ENCODE results near the gene AK6.

AK6 gene

DNA sequence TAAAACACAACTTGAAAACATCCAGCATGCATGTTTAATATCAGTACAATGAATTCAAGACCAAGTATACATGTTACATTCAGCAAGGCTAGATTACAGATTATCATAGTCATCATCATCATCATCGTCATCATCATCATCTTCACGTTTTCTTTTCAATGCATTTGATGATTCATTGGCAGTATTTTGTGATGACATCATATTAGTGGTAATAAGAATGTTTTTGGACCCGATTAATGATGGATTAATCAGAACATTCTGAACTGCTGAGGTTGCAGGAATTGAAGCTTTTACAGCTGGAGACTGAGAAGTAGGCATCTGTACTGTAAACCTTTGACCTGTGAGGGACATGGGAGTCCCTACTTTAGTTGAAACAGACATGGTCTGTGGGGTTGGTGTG is 4.5 kb downstream of the AK6 start:
- H3K27ac ChIP-seq = no peak overlapping the region
- TF ChIP-seq, protein P1, sequence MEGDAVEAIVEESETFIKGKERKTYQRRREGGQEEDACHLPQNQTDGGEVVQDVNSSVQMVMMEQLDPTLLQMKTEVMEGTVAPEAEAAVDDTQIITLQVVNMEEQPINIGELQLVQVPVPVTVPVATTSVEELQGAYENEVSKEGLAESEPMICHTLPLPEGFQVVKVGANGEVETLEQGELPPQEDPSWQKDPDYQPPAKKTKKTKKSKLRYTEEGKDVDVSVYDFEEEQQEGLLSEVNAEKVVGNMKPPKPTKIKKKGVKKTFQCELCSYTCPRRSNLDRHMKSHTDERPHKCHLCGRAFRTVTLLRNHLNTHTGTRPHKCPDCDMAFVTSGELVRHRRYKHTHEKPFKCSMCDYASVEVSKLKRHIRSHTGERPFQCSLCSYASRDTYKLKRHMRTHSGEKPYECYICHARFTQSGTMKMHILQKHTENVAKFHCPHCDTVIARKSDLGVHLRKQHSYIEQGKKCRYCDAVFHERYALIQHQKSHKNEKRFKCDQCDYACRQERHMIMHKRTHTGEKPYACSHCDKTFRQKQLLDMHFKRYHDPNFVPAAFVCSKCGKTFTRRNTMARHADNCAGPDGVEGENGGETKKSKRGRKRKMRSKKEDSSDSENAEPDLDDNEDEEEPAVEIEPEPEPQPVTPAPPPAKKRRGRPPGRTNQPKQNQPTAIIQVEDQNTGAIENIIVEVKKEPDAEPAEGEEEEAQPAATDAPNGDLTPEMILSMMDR (IDR thresholded peaks at IDR 0.05) = no peak

DNA sequence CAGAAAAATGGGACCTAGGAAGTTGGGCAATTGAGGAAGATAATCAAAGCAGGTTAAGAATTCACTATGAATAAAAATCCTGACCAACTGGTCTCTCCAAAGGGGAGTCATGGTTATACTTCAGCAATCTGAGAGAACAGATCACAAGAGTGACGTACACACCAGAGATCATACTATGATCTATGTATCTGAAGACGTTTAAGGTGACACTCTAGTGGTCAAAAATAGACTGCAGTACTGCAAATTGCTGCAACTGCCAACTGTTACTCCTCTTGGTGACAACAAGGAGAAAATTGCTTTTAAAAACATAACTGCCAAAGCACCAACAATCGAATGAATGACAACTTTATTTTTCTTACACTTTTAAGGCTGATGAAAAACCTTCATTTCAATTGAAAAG is 4.9 kb downstream of the AK6 start:
- Histone ChIP-seq H3K27ac (no peak overlapping the region), H3K4me3 (no peak overlapping the region)
- no peak for DNase-seq (ENCODE audit: low spot score)
- TF ChIP-seq, protein P1 (IDR thresholded peaks at IDR 0.05) = no peak

More for the DNA sequence above, 4.5 kb downstream of the AK6 start:
- DNase-seq (ENCODE audit: low spot score) = no peak
- no peak overlapping the region for H3K4me3 ChIP-seq

DNA sequence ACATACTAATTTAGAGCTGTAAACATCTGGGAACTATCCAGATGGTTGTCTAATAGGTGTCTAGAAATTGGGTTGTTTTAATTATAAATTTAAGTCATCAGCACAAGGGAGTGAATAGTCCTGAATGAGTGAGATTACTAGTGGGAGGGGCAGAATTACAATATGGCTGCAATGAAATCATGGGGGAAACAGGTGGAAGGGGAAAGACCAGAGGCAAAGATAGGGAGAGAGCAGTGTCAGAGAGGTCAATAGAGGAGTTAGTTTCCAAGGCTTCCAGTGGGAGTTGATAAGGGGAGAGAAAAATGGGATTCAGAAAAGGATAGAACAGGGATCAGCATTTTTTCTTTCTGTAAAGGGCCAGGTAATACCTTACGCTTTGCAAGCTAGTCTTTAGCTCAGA is 8.9 kb downstream of the AK6 start:
- TF ChIP-seq, protein P1 (IDR thresholded peaks at IDR 0.05) = no peak
- DNase-seq (ENCODE audit: low spot score) = no peak
- no peak overlapping the region for H3K4me3 ChIP-seq
- no peak overlapping the region for H3K27ac ChIP-seq

DNA sequence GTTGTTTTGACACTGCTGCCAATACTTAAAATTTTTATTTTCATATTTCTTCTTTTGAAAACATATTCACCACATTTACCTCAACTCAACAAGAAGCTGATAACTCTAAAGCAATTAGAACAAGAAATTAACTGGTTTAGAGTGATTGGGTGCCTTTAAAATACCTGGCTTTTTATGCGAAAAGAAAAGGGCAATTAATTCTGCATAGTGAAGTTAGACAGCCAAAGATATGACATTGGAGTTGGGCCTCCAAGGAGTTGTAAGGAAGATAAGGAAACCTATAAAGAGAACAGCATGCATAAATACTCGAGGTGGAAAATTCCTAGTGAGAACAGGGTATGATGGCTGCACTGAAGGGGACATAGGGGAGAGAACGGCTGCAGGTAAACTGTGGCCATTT is 9.6 kb downstream of the AK6 start:
- H3K27ac ChIP-seq = no peak overlapping the region
- no peak for DNase-seq (ENCODE audit: low spot score)
- H3K4me3 ChIP-seq = no peak overlapping the region
- TF ChIP-seq, protein P1 (IDR thresholded peaks at IDR 0.05) = no peak

DNA sequence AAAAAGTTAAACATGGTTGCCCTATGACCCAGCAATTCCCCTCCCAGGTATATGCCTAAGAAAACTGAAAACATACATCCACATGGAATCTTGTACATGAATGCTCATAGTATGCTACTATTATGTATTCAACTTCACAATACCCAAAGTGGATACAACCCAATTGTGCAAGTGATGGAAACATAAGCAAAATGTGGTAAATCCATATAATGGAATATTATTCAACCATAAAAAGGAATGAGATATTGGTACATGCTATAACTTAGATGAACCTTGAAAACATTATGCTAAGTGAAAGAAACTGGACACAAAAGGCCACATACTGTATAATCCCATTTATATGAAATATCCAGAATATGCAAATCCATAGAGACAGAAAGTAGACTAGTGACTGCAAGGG is 18.7 kb downstream of the AK6 start:
- no peak for DNase-seq (ENCODE audit: low spot score)
- TF ChIP-seq, protein P1 (IDR thresholded peaks at IDR 0.05) = no peak
- Histone ChIP-seq H3K4me3 (no peak overlapping the region), H3K27ac (no peak overlapping the region)

DNA sequence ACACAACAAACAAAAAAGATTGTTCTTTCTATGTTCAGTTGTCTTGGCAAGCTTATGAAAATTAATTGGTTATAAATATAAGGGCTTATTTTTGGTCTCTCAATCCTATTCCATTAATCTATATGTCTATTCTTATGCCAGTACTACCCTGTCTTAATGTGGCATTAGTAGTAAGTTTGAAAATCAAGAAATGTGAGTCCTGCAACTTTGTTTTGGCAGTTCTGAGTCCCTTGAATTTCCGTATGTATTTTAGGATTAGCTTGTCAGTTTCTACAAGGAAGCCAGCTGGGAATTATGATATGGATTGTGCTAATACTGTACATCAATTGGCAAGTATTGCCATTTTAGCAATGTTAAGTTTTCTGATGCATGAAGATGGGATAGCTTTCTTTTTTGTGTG is 26.2 kb downstream of the AK6 start:
- no peak overlapping the region for H3K4me3 ChIP-seq
- TF ChIP-seq, protein P1 (IDR thresholded peaks at IDR 0.05) = no peak
- no peak overlapping the region for H3K27ac ChIP-seq
- DNase-seq (ENCODE audit: low spot score) = no peak

DNA sequence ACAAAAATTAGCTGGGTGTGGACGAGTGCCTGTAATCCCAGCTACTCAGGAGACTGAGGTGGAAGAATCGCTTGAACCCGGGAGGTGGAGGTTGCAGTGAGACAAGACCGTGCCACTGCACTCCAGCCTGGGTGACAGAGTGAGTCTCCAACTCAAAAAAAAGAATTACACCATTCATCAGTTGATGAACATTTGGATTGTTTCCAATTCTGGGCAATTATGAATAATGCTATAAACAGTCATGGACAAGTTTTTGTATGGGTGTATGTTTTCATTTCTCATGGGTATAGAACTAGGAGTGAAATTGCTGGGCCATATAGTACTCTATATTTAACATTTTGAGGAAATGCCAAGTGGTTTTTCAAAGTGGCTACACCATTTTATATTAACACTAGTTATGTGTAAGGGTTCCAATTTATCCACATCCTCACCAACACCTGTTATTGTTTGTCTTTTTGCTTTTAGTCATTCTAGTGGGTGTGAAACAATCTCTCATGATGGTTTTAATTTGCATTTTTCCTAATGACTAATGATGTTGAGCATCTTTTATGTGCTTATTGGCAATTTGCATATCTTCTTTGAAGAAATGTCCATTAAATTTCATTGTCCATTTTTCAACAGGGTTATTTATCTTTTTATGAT is 27.7 kb downstream of the AK6 start:
- Histone ChIP-seq H3K27ac (no peak overlapping the region), H3K4me3 (no peak overlapping the region)
- no peak for DNase-seq (ENCODE audit: low spot score)
- TF ChIP-seq, protein P1 (IDR thresholded peaks at IDR 0.05) = no peak

Measured in coronary artery (tissue), 2 donors.